Kidney (tissue), 14 donors: ENCODE data around the gene DHX30. TPM values are rescaled to one million over a fixed set of nuclear protein-coding genes. Genes with fewer than 3 reads are reported as not detected.

ENCODE experiments used
- DNase-seq, 5 donors: peaks; one replicate each; pipeline ENCODE4 v3.0.0-alpha.2; 2013 to 2020
- FAIRE-seq: peaks from 2 replicates; lab custom pipeline; 2012; peaks lifted over from hg19 to GRCh38; lab: Jason Lieb, UNC
- H3K27ac ChIP-seq, 2 donors: one replicate each; pipeline ENCODE4 v1.7.0; 2013; ENCODE audit warnings: low read depth in 2 of 2, low read length in 2 of 2, inconsistent platforms in 1 of 2
- H3K27me3 ChIP-seq: one replicate; pipeline ENCODE4 v1.7.1; 2013; ENCODE audit warnings: low read length, inconsistent platforms; ENCODE audit not compliant: control insufficient read depth, insufficient read depth
- H3K36me3 ChIP-seq, 3 donors: one replicate each; pipeline versions ENCODE4 v1.7.0 to v1.7.1; 2013; ENCODE audit warnings: low read length in 3 of 3, control low read depth in 1 of 3, inconsistent platforms in 1 of 3; ENCODE audit not compliant: insufficient read depth in 3 of 3, control insufficient read depth in 2 of 3
- H3K4me1 ChIP-seq, 3 donors: one replicate each; pipeline versions ENCODE4 v1.7.0 to v1.7.1; 2013; ENCODE audit warnings: low read length in 3 of 3, inconsistent platforms in 1 of 3, low read depth in 1 of 3; ENCODE audit not compliant: control insufficient read depth in 2 of 3, insufficient read depth in 2 of 3
- H3K4me3 ChIP-seq, 3 donors: one replicate each; pipeline versions ENCODE4 v1.7.0 to v1.8.1; 2013; ENCODE audit warnings: low read length in 3 of 3, control low read depth in 1 of 3, inconsistent platforms in 1 of 3
- H3K9ac ChIP-seq, 3 donors: one replicate each; pipeline versions ENCODE4 v1.7.0 to v1.7.1; 2013; ENCODE audit warnings: low read length in 3 of 3, control low read depth in 1 of 3, inconsistent platforms in 1 of 3
- H3K9me3 ChIP-seq, 3 donors: one replicate each; pipeline versions ENCODE4 v1.7.0 to v1.7.1; 2013; ENCODE audit warnings: low read length in 3 of 3, control low read depth in 1 of 3, inconsistent platforms in 1 of 3; ENCODE audit not compliant: control insufficient read depth in 2 of 3, insufficient read depth in 1 of 3
- CTCF ChIP-seq: IDR thresholded peaks from 3 replicates; pipeline ENCODE4 v1.5.1; 2012; ENCODE audit warnings: mild to moderate bottlenecking, moderate library complexity, borderline replicate concordance; ENCODE audit not compliant: insufficient read depth; ENCODE audit errors: extremely low read depth
- intact Hi-C: fragments of 100-400 bp; cut with DNase I; formaldehyde crosslinking; loops from one replicate; pipeline ENCODE4 v1.11.1; 2022
- polyA plus RNA-seq: library from polyadenylated mRNA; stranded (reverse); fragments of 350-450 nt; fragmentation: Illumina TruSeq; extraction: RNeasy Lipid Tissue Mini Kit (QIAGEN cat#74804); gene quantifications from one replicate; pipeline ENCODE4 v1.2.3, GENCODE V29; 2014; ENCODE audit warnings: low read depth, low replicate concordance; ENCODE audit not compliant: insufficient read depth
- total RNA-seq: library from RNA; stranded (reverse); fragmentation: NEBNext Ultra II Directional; extraction: Animal tissue kit (Norgen Biotek cat#: 25700); gene quantifications from one replicate; pipeline ENCODE4 v1.2.1, GENCODE V29; 2021
- donor health status: control.
- donor health status: control.
- donor health status: control.
- donor health status: control.
- donor health status: control.
- donor health status: DM: yes; HTN: yes; CAD: no.
- donor health status: Normal renal cell carcinoma (clear cell type).

Gene DHX30
- total and polyA plus RNA-seq, 2 donors from 2014 or later = 37.8 to 59.7 TPM

GRCh38 chr3:47852604-47853602, 50.0 kb downstream of the DHX30 start:
- DNase-seq (peak in 1 of 5 donors; percentile 59), FAIRE-seq (no peak)
- TF ChIP-seq CTCF = no peak
- Histone ChIP-seq H3K36me3 (peaks cover under 1 to 58% (median 30%) of the 10 kb centered on the region in 3 donors), H3K4me3 (no peak overlapping the region), H3K9me3 (no peaks in the 10 kb centered on the region), H3K9ac (no peak overlapping the region), H3K4me1 (no peaks in the 10 kb centered on the region), H3K27ac (no peak overlapping the region), H3K27me3 (no peaks in the 10 kb centered on the region)
- intact Hi-C loops = loop anchor here (10.0 kb wide), 1 partner anchor 132 kb away; no protein-coding TSS in a partner anchor

GRCh38 chr3:47854267-47854666, 51.3 kb downstream of the DHX30 start:
- Histone ChIP-seq H3K9ac (no peak overlapping the region), H3K27me3 (no peaks in the 10 kb centered on the region), H3K4me1 (no peaks in the 10 kb centered on the region), H3K9me3 (no peaks in the 10 kb centered on the region), H3K4me3 (no peak overlapping the region), H3K36me3 (peaks cover 0 to 49% (median 30%) of the 10 kb centered on the region in 3 donors), H3K27ac (no peak overlapping the region)
- DNase-seq = no peak
- intact Hi-C loops = loop anchor here (10.0 kb wide), 1 partner anchor 131 kb away; no protein-coding TSS in a partner anchor
- no peak for TF ChIP-seq CTCF
- no peak for FAIRE-seq

GRCh38 chr3:47854720-47855455, 52.0 kb downstream of the DHX30 start:
- H3K9me3 ChIP-seq = no peaks in the 10 kb centered on the region
- no peak for TF ChIP-seq CTCF
- H3K36me3 ChIP-seq = peaks cover 0 to 45% (median 28%) of the 10 kb centered on the region in 3 donors
- FAIRE-seq (no peak), DNase-seq (no peak)
- intact Hi-C loops = loop anchor here (10.0 kb wide), 1 partner anchor 130 kb away; no protein-coding TSS in a partner anchor
- no peaks in the 10 kb centered on the region for H3K4me1 ChIP-seq
- H3K4me3 ChIP-seq = no peak overlapping the region
- no peak overlapping the region for H3K9ac ChIP-seq
- no peak overlapping the region for H3K27ac ChIP-seq
- H3K27me3 ChIP-seq = no peaks in the 10 kb centered on the region
